Heart left ventricle (tissue), 16 donors: ENCODE results near the gene STK26. TPM values are rescaled to one million over a fixed set of nuclear protein-coding genes. Genes with fewer than 3 reads are reported as not detected.

Experiments used
- ATAC-seq, 4 donors: fragments of 200-7000 bp; cut with Tn5 transposase; one replicate each; pipeline ENCODE4 v1.9.1; 2020 to 2022; ENCODE audit warnings: moderate library complexity in 4 of 4, mild to moderate bottlenecking in 3 of 4, moderate number of reproducible peaks in 1 of 4
- DNase-seq, 5 donors: peaks; one replicate each; pipeline ENCODE4 v3.0.0-alpha.2; 2020
- H3K27ac ChIP-seq, 12 donors: fragments of 200-600 bp; sonication (generic) in 4 of 12; one replicate each; pipeline versions ENCODE4 v1.5.0 to v1.8.0; 2016 to 2022; ENCODE audit warnings: mild to moderate bottlenecking in 2 of 12
- H3K27me3 ChIP-seq, 9 donors: fragments of 200-600 bp; sonication (generic) in 2 of 9; one replicate each; pipeline versions ENCODE4 v1.5.1 to v1.8.0; 2016 to 2022; ENCODE audit warnings: mild to moderate bottlenecking in 3 of 9
- H3K36me3 ChIP-seq, 9 donors: fragments of 200-600 bp; sonication (generic) in 2 of 9; one replicate each; pipeline versions ENCODE4 v1.5.0 to v1.8.0; 2018 to 2022; ENCODE audit warnings: mild to moderate bottlenecking in 2 of 9
- H3K4me1 ChIP-seq, 12 donors: fragments of 200-600 bp; sonication (generic) in 4 of 12; one replicate each; pipeline versions ENCODE4 v1.5.0 to v1.8.0; 2016 to 2022; ENCODE audit warnings: mild to moderate bottlenecking in 3 of 12
- H3K4me3 ChIP-seq, 12 donors: fragments of 200-600 bp; sonication (generic) in 4 of 12; one replicate each; pipeline versions ENCODE4 v1.5.0 to v1.8.0; 2017 to 2022; ENCODE audit warnings: mild to moderate bottlenecking in 9 of 12, moderate library complexity in 4 of 12
- H3K9me3 ChIP-seq, 12 donors: fragments of 200-600 bp; sonication (generic) in 4 of 12; one replicate each; pipeline versions ENCODE4 v1.5.0 to v1.8.0; 2016 to 2022; ENCODE audit warnings: mild to moderate bottlenecking in 1 of 12
- POLR2A ChIP-seq, 2 donors: fragments of 450-650 bp; IDR thresholded peaks; one replicate each; pipeline ENCODE4 v1.6.1; 2017; ENCODE audit warnings: antibody characterized with exemption in 2 of 2, mild to moderate bottlenecking in 2 of 2, moderate library complexity in 2 of 2
- WGBS, 4 donors: extraction: QIAGEN DNeasy Blood & Tissue Kit in 2 of 4; methylation state at CpG; one replicate each; pipeline versions ENCODE4 v1.1.5 to v1.1.7; 2013 to 2018; 5-methylcytosine and 5-hydroxymethylcytosine counted together
- intact Hi-C, 10 donors: fragments of 100-400 bp; cut with DNase I; formaldehyde crosslinking; loops; one replicate each; pipeline versions ENCODE4 v1.11.1 to v1.14.2; 2022
- polyA plus RNA-seq, 2 donors: library from polyadenylated mRNA; stranded (reverse); fragments of 200-250 nt; gene quantifications; one replicate each; pipeline ENCODE4 v1.2.3, GENCODE V29; 2013
- total RNA-seq, 9 donors: library from RNA; depleted of rRNA in 2 of 9; stranded (reverse); fragments of >200 nt in 2 of 9; fragmentation: NEBNext Ultra II Directional in 3 of 9; extraction: Animal tissue kit (Norgen Biotek cat#: 25700) in 3 of 9; gene quantifications; one replicate each; pipeline versions ENCODE4 v1.1.0 to v1.2.4, GENCODE V29; 2016 to 2023
- TF ChIP-seq, protein P1 (sequence below), 12 donors: fragments of 200-600 bp; sonication (generic) in 4 of 12; IDR thresholded peaks; one replicate each; pipeline versions ENCODE4 v1.5.0 to v1.8.0; 2018 to 2022; ENCODE audit warnings: antibody characterized with exemption in 12 of 12, mild to moderate bottlenecking in 5 of 12
- donor health status: ischemic (EF 13 %, LVEDD 7.1; RV severe dilation, severe dysfunction).
- donor health status: healthy with polysubstance abuse.
- donor health status: DM: no; HTN: yes; CAD: no.
- donor health status: DM: no; HTN: no; CAD: no.
- donor health status: ischemic (EF 25% LVEDD 6.9; RV normal size, moderate dysfunction).
- donor health status: ischemic (EF 25% LVEDD 5.7; RV mildly dilated, moderate dysfunction).
- donor health status: healthy.
- donor health status: DM: yes; HTN: yes; CAD: no.
- donor health status: ischemic (EF 35%, LVEDD 5.7; RV mildly dilated, moderate dysfunction).
- donor health status: nonischemic (EF 11% LVEDD 7.7; RV severe dilation, severe dysfunction).
- donor health status: DM: yes; HTN: yes; CAD: no.
- donor health status: PGD.
- donor health status: ischemic (EF 29% LVEDD 5.4; RV normal size, mild dysfunction).
- donor health status: nonischemic (EF 23%, LVEDD 6.1; RV moderate dilation, normal function).

The STK26 gene
- total and polyA plus RNA-seq, 11 donors: 0.43 to 4.9 (median 1.1) TPM

DNA sequence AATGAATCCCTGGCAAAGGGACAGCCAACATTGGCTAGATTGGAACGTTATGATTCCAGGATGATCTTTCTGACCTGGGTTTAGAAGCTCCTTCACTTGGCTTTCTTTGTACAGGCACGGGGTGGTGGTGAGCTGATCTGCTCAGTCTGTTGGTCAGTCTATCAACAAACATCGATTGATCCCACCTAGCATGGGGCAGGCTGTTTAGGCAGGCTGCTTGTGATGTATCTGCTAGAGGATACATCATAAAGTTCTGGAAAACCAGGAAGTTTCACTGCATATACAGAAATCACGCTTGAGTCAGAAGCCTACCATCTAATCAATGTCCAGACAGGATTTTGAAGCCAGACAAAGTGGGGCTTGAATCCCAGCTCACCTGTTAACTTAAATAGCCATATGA lies 97.8 kb downstream of the STK26 start:
- no peak overlapping the region for H3K27ac ChIP-seq
- ATAC-seq (no peak), DNase-seq (no peak)
- H3K9me3 ChIP-seq: no peaks in the 10 kb centered on the region
- H3K36me3 ChIP-seq: no peaks in the 10 kb centered on the region
- peaks cover 0 to 39% (median 0%) of the 10 kb centered on the region in 9 donors for H3K27me3 ChIP-seq
- TF ChIP-seq, protein P1, sequence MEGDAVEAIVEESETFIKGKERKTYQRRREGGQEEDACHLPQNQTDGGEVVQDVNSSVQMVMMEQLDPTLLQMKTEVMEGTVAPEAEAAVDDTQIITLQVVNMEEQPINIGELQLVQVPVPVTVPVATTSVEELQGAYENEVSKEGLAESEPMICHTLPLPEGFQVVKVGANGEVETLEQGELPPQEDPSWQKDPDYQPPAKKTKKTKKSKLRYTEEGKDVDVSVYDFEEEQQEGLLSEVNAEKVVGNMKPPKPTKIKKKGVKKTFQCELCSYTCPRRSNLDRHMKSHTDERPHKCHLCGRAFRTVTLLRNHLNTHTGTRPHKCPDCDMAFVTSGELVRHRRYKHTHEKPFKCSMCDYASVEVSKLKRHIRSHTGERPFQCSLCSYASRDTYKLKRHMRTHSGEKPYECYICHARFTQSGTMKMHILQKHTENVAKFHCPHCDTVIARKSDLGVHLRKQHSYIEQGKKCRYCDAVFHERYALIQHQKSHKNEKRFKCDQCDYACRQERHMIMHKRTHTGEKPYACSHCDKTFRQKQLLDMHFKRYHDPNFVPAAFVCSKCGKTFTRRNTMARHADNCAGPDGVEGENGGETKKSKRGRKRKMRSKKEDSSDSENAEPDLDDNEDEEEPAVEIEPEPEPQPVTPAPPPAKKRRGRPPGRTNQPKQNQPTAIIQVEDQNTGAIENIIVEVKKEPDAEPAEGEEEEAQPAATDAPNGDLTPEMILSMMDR (IDR thresholded peaks at IDR 0.05): no peak
- no peak for TF ChIP-seq POLR2A (IDR thresholded peaks at IDR 0.05)
- no peak overlapping the region for H3K4me3 ChIP-seq
- intact Hi-C loops: no loop called here
- no peaks in the 10 kb centered on the region for H3K4me1 ChIP-seq
- WGBS, 4 donors: 62 to 81% (median 76%) methylated on average over 4 of the region's 4 CpGs

Other genes with a start within 250 kb of the STK26 start
- under 1 TPM in 4 of 9 donors, not detected in 5; 0.12 to 0.66 (median 0.44) TPM for gene FRMD7, start 104.7 kb downstream of the STK26 start, total RNA-seq
- gene FRMD7, start 104.7 kb downstream of the STK26 start, polyA plus RNA-seq: under 1 TPM in 1 of 2 donors, not detected in 1; 0.04 TPM
- gene RAP2C, start 196.1 kb downstream of the STK26 start, total RNA-seq: 10 to 100 TPM in 7 of 9 donors, 1 to 10 TPM in 2; 8.2 to 23.6 (median 16.7) TPM
- 10 to 100 TPM in 1 of 2 donors, 1 to 10 TPM in 1; 9.0 to 11.4 TPM for gene RAP2C, start 196.1 kb downstream of the STK26 start, polyA plus RNA-seq